Ishikawa (cell line): ENCODE data around the gene RAI1.

Experiments
- CEBPB ChIP-seq: IDR thresholded peaks from 2 replicates; pipeline ENCODE4 v1.6.1; 2012
- CREB1 ChIP-seq: IDR thresholded peaks from 2 replicates; pipeline ENCODE4 v1.6.1; 2012; ENCODE audit warnings: low read depth
- EGR1 ChIP-seq: IDR thresholded peaks from 2 replicates; pipeline ENCODE4 v1.6.1; 2012
- EP300 ChIP-seq: IDR thresholded peaks from 2 replicates; pipeline ENCODE4 v1.6.1; 2012; ENCODE audit warnings: borderline replicate concordance
- FOXM1 ChIP-seq: IDR thresholded peaks from 2 replicates; pipeline ENCODE4 v1.6.1; 2012; ENCODE audit warnings: low read depth, borderline replicate concordance
- NFIC ChIP-seq: IDR thresholded peaks from 2 replicates; pipeline ENCODE4 v1.6.1; 2012
- RAD21 ChIP-seq: IDR thresholded peaks from 2 replicates; pipeline ENCODE4 v1.6.1; 2012; ENCODE audit warnings: low read depth
- TAF1 ChIP-seq: IDR thresholded peaks from 2 replicates; pipeline ENCODE4 v1.6.1; 2012; ENCODE audit warnings: low read depth, mild to moderate bottlenecking
- TCF12 ChIP-seq: IDR thresholded peaks from 2 replicates; pipeline ENCODE4 v1.6.1; 2012; ENCODE audit warnings: low read depth
- TEAD4 ChIP-seq: IDR thresholded peaks from 2 replicates; pipeline ENCODE4 v1.6.1; 2012
- YY1 ChIP-seq: IDR thresholded peaks from 2 replicates; pipeline ENCODE4 v1.6.1; 2012; ENCODE audit warnings: low read depth
- ZBTB7A ChIP-seq: IDR thresholded peaks from 2 replicates; pipeline ENCODE4 v1.6.1; 2012; ENCODE audit warnings: low read depth
- TF ChIP-seq, protein P1 (sequence below): IDR thresholded peaks from 2 replicates; pipeline ENCODE4 v1.6.1; 2012; ENCODE audit warnings: low read depth, mild to moderate bottlenecking
- TF ChIP-seq, protein P2 (sequence below): IDR thresholded peaks from 2 replicates; pipeline ENCODE4 v1.6.1; 2012
- TF ChIP-seq, protein P3 (sequence below): IDR thresholded peaks from 2 replicates; pipeline ENCODE4 v1.6.1; 2012

RAI1 gene

DNA sequence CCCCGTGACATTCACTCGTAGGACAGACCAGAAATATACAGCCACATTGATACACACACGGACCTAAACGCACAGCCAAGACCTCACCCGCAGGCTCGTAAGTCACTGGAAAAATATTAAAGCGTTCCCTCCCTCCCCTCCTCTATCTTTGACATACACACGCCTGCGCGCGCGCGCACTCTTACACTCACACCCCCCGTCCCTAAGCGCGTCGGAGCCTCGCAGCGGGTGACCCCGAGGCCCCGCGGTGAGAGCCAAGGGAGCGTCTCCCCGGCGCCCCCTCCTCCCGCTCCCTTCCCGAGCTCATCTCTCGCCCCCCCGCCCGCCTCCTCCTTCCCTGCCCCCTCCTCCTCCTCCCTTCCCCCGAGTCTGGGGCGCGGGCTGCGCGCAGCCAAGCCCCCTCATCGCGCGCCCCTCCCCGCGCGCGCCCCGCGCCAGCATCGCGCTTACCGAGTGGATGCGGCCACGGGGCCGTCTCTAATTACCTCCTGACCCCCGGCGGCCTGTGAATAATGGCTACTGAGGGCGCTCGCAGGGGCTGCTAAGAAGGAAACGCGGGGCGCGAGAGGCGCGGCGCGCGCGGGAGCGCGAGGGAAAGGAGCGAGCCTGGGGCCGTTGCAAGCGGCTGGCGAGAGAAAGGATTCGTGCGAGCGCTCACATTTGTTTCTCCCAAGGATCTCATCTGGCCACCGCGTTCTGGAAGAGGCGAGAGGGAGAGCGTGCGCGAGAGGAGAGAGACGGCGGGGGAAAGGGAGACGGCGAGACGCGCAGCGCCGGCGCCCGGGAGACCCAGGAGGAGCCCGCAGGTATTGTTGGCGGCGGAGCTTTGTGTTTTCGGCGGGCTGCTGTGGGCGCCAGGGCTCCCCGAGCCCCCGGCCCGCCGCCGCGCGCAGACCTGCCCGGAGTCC lies 42.4 kb downstream of the RAI1 start:
- no peak for TF ChIP-seq EGR1
- no peak for TF ChIP-seq FOXM1

DNA sequence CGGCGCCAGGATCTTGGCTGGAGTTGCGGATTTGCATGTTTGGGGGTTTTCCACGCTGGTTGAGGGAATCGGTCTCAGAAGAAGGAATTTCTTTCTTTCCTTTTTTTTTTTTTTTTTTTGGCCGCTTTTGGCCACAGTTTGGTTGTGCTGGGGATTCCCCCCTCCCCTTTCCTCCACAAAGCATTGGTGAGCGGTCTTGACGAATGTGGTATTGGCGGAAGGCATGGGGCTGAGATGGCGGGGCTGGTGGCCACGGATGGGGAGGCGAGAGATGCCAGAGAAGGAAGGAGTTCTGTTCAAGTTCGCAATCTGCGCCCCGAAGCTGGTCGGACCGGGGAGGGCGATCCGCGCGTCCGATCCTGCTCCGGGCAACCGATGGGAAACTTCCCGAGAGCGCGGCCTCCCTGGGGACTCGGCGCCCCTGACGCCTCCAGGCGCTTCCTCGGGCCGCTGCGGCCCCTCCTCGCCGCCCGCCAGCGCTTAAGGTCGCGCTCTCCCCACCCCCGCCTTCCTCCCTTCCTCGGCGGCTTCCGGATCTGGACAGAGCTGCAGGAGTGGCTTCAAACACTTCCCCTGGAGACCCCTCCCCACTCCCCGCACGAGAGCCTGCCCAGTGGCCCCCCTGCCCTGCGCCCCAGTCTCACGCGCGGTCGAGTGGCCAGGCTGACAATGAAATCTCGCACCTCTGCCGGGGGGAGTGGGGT lies 43.2 kb downstream of the RAI1 start:
- no peak for TF ChIP-seq ZBTB7A
- TF ChIP-seq TCF12, result no peak
- TF ChIP-seq, protein P1, sequence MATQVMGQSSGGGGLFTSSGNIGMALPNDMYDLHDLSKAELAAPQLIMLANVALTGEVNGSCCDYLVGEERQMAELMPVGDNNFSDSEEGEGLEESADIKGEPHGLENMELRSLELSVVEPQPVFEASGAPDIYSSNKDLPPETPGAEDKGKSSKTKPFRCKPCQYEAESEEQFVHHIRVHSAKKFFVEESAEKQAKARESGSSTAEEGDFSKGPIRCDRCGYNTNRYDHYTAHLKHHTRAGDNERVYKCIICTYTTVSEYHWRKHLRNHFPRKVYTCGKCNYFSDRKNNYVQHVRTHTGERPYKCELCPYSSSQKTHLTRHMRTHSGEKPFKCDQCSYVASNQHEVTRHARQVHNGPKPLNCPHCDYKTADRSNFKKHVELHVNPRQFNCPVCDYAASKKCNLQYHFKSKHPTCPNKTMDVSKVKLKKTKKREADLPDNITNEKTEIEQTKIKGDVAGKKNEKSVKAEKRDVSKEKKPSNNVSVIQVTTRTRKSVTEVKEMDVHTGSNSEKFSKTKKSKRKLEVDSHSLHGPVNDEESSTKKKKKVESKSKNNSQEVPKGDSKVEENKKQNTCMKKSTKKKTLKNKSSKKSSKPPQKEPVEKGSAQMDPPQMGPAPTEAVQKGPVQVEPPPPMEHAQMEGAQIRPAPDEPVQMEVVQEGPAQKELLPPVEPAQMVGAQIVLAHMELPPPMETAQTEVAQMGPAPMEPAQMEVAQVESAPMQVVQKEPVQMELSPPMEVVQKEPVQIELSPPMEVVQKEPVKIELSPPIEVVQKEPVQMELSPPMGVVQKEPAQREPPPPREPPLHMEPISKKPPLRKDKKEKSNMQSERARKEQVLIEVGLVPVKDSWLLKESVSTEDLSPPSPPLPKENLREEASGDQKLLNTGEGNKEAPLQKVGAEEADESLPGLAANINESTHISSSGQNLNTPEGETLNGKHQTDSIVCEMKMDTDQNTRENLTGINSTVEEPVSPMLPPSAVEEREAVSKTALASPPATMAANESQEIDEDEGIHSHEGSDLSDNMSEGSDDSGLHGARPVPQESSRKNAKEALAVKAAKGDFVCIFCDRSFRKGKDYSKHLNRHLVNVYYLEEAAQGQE, result no peak
- no peak for TF ChIP-seq CREB1
- no peak for TF ChIP-seq FOXM1
- TF ChIP-seq, protein P2, sequence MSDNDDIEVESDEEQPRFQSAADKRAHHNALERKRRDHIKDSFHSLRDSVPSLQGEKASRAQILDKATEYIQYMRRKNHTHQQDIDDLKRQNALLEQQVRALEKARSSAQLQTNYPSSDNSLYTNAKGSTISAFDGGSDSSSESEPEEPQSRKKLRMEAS, result no peak
- TF ChIP-seq EGR1, result no peak
- no peak for TF ChIP-seq NFIC
- no peak for TF ChIP-seq EP300
- no peak for TF ChIP-seq TEAD4
- TF ChIP-seq TAF1, result no peak
- no peak for TF ChIP-seq RAD21

DNA sequence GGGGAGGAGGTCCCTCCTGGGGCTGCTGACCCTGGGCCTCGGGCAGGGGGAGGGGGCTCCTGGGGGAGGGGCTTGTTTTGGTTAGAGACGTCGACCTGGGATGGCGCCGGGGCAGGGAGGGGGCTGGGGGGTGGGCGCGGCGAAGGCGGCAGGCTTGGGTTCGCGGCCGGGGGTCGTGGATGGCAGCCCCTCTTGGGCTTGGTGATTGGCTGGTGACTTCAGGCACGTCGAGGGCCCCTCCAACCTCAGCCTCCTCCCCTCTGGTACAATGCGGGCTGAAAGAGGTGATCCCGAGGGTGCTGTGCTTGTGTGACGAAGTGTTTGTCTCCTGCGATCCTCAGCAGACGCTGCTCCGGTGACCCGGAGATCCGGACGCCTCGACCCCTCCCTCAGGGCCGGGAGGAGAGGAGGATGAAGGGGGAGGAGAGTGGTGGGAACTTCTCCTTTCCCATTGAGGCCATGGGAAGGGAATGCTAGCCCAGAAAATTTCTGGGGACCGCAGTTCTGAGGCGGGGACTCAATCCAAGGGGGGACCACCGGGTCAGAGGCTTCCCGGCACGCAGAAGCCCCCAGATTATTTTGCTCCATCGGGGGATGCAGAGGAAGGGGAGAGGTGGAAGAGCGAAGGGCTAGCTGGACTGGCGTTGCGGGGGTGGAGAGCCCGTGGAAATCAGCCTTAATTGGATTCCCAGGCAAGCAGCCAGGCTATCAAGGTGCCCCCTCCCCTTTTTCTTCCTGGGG lies 43.9 kb downstream of the RAI1 start:
- no peak for TF ChIP-seq FOXM1
- TF ChIP-seq, protein P2, result no peak
- no peak for TF ChIP-seq TEAD4
- TF ChIP-seq RAD21, result no peak
- no peak for TF ChIP-seq TAF1
- TF ChIP-seq EGR1, result no peak
- TF ChIP-seq CEBPB, result no peak
- TF ChIP-seq, protein P3, sequence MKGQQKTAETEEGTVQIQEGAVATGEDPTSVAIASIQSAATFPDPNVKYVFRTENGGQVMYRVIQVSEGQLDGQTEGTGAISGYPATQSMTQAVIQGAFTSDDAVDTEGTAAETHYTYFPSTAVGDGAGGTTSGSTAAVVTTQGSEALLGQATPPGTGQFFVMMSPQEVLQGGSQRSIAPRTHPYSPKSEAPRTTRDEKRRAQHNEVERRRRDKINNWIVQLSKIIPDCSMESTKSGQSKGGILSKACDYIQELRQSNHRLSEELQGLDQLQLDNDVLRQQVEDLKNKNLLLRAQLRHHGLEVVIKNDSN, result no peak
- TF ChIP-seq TCF12, result no peak
- TF ChIP-seq, protein P1, result no peak
- TF ChIP-seq YY1, result no peak
- no peak for TF ChIP-seq ZBTB7A

DNA sequence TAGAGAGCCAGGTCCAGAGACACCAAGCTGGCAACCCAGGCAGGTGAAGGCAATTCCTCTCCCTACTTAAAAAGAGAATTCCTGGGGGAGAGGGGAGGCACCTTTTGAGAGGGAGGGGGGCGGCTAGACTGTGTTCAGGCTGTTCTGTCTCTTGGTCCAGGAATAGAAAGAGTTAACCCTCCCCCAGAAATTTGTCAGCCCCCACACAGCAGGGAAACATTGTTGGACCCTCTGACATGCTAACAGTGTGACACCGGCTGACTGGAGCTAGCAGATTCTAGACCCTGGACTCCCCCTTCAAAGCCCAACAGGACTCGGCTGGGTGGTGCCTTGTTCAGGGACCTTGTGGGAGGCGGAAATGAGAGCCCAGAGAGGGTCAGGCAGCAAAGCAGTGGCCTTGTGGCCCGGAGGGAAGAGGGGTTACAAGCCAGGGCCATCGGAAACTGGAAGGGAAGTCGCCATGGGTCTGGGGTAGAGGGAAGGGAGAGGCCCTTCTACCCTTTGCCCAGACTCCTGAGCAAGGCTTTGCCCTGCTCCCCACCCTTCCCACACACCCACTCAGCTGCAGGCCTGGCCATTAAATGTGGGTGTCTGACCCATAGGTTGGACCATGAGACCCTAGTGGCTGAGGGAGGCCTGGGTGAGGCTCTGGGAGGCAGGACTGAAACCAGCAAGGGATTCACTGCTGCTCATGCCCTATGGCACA lies 44.6 kb downstream of the RAI1 start:
- TF ChIP-seq YY1 (no peak), RAD21 (no peak), CREB1 (no peak), TAF1 (no peak), FOXM1 (no peak), EGR1 (no peak), NFIC (no peak), CEBPB (no peak), ZBTB7A (no peak), TCF12 (no peak), TEAD4 (no peak), EP300 (no peak)
- TF ChIP-seq, protein P3, result no peak
- TF ChIP-seq, protein P1, result no peak
- TF ChIP-seq, protein P2, result no peak
